Large intestine (tissue), 3 donors: Measurements from ENCODE around the gene RPL7A. TPM values are rescaled to one million over a fixed set of nuclear protein-coding genes. Genes with fewer than 3 reads are reported as not detected.
"Not testable (repeated sequence)": the region's sequence is repeated elsewhere in the genome, so short reads cannot be mapped to it uniquely, and the experiment has no call there.

Source experiments
- DNase-seq, 2 donors: peaks; one replicate each; pipeline versions ENCODE4 v3.0.0 to v3.0.0-alpha.2; 2013
- H3K27ac ChIP-seq: one replicate; pipeline ENCODE4 v1.5.1; 2013; ENCODE audit warnings: low read length
- H3K27me3 ChIP-seq: 2 replicates; pipeline ENCODE4 v1.6.1; 2013; ENCODE audit warnings: low read length; ENCODE audit not compliant: control insufficient read depth, insufficient read depth
- H3K36me3 ChIP-seq: 2 replicates; pipeline ENCODE4 v1.6.1; 2013; ENCODE audit warnings: low read length; ENCODE audit not compliant: control insufficient read depth, insufficient read depth
- H3K4me1 ChIP-seq: one replicate; pipeline ENCODE4 v1.6.1; 2013; ENCODE audit warnings: low read length; ENCODE audit not compliant: control insufficient read depth, insufficient read depth
- H3K4me3 ChIP-seq: one replicate; pipeline ENCODE4 v1.5.1; 2013; ENCODE audit warnings: low read length
- H3K9me3 ChIP-seq: one replicate; pipeline ENCODE4 v1.6.1; 2013; ENCODE audit warnings: mild to moderate bottlenecking, low read depth, low read length, moderate library complexity; ENCODE audit not compliant: control insufficient read depth
- WGBS: methylation state at CpG from one replicate; pipeline ENCODE4 v1.1.5; 2013; ENCODE audit warnings: low lambda C conversion rate; ENCODE audit not compliant: insufficient coverage; 5-methylcytosine and 5-hydroxymethylcytosine counted together
- polyA plus RNA-seq: library from polyadenylated mRNA; unstranded; fragments of 120-200 nt; gene quantifications from one replicate; pipeline ENCODE4 v1.2.1, GENCODE V29; 2013

RPL7A gene
- polyA plus RNA-seq, 1 donor = 2,688 TPM

DNA sequence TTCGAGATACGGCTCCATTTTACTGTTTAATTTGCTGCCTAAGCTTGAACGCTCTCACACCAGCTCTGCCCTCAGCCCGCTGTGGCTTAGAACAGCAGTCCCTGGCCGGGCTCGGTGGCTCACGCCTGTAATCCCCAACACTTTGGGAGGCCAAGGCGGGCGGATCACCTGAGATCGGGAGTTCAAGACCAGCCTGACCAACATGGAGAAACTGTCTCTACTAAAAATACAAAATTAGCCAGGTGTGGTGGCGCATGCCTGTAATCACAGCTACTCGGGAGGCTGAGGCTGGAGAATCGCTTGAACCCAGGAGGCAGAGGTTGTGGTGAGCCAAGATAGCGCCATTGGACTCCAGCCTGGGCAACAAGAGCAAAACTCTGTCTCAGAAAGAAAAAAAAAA is 29.3 kb downstream of the RPL7A start:
- H3K27me3 ChIP-seq, H3K9me3 ChIP-seq, H3K4me3 ChIP-seq, DNase-seq, H3K27ac ChIP-seq: not testable (repeated sequence)
- H3K36me3 ChIP-seq = peaks cover 17% of the 10 kb centered on the region
- peaks cover 18% of the 10 kb centered on the region for H3K4me1 ChIP-seq
- WGBS = 100% methylated on average over 1 of the region's 14 CpGs

DNA sequence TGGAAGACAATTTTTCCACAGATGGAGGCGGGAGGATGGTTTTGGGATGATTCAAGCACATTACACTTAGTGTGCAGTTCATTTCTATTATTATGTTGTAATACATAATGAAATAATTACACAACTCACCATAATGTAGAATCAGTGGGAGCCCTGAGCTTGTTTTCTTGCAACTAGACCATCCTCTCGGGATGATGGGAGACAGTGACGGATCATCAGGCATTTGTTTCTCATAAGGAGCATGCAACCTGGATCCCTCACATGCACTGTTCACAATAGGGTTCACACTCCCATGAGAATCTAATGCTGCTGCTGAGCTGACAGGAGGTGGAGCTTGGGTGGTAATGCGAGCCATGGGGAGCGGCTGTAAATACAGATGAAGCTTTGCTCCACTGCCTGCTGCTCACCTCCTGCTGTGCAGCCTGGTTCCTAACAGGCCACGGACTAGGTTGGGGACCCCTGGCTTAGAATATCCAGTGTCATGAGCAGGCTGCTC is 29.8 kb downstream of the RPL7A start:
- WGBS = no CpG with 5 or more reads among the region's 6 CpGs
- Histone ChIP-seq H3K27me3 (no peaks in the 10 kb centered on the region), H3K27ac (no peak overlapping the region), H3K4me3 (no peak overlapping the region), H3K9me3 (peaks cover 8% of the 10 kb centered on the region), H3K36me3 (peaks cover 12% of the 10 kb centered on the region), H3K4me1 (peaks cover 13% of the 10 kb centered on the region)
- DNase-seq = no peak

DNA sequence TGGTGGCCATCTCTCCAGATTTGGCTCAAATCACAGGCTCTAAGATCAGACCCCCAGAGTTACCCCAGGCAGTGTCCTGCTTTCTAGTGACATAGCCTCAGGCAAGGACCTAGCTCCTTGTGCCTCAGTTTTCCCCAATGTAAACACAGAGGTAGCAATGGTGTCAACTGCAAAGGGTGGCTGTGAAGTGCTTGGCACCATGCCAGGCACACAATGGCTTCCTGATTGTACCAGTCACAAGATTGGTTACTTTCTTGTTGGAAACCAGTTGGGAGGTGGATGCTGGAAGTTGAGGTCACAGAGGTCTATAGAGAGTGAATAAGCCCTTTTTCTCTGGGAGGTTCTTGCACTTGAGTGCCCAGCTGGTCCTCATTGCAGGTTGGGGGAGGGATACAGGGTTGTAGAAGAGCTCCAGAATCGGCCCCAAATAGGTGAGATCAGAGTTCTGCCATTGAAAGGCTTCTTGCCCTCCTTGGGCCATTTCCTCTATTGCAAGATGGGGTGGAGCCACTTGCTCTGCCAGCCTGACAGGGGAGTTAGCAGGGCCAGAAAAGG is 30.5 kb downstream of the RPL7A start:
- no CpG with 5 or more reads among the region's 1 CpG for WGBS
- no peaks in the 10 kb centered on the region for H3K27me3 ChIP-seq

DNA sequence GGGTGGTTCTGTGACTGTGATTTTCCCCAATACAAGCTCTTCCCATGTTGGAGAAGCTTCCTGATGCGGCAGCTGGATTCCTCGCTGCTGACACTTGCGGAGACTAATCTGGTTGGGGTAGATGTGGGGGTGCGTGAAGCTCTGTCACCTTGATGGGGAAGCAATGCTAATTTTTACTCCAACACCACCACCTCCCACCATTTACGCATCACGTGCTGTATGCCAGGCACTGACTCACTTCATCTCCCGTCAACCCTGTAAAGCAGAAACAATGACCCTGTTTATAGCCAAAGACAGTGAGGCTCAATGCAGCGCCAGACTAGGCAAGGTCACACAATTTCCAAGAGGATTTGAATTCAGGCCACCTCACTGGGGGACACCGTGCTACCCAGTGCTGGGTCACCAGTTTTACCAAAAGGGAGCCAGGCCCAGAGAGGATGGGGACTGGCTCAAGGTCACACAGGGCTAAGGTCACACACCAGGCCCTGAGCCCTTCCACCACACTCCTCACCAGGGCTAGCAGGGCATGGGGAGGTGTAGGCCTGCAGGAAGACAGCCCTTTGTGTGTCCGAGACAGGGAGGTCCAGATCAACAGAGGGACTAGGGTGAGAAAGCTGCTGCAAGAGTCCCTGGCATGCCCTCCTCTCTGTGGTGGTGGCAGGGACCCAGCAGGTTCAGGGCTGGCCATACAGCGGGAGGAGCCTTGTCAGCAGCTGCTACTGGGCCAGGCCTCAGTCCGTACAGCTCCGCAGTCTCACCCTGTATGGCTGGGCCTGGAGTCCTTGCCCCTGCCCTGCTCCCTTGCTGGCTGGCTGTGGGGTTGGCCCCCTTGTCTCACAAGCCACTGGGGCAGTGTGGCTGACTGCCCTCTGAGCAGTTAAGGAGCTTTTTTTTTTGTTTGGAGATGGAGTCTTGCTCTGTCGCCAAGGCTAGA is 31.4 kb downstream of the RPL7A start:
- Histone ChIP-seq H3K27me3 (no peaks in the 10 kb centered on the region), H3K4me3 (no peak overlapping the region), H3K4me1 (peaks cover 3% of the 10 kb centered on the region), H3K36me3 (no peaks in the 10 kb centered on the region), H3K27ac (no peak overlapping the region), H3K9me3 (peaks cover 16% of the 10 kb centered on the region)
- WGBS = no CpG with 5 or more reads among the region's 14 CpGs
- no peak for DNase-seq

More for the DNA sequence above, 30.5 kb downstream of the RPL7A start:
- Histone ChIP-seq H3K36me3 (peaks cover 5% of the 10 kb centered on the region), H3K27ac (no peak overlapping the region), H3K4me1 (peaks cover 7% of the 10 kb centered on the region), H3K4me3 (no peak overlapping the region), H3K9me3 (peaks cover 15% of the 10 kb centered on the region)
- no peak for DNase-seq

DNA sequence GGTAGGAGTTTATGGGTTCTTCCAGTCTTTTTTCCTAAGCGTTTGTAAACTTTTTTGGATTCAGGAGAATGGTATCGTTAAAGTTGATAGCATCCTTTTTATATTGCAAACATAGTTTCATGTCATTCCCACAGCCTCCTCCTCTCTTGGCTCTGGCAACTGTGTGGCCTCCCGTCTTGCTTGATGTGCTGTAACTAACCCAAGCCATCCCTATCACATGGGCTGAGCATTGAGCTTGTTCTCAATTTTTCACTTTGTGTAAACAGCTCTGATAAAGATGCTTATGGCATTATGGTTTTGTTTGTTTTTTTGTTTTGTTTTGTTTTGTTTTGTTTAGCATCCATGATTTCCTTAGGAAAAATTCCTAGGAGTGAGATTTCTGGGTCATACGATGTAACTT is 32.7 kb downstream of the RPL7A start:
- no peak for DNase-seq
- H3K27ac ChIP-seq = no peak overlapping the region
- no peak overlapping the region for H3K4me3 ChIP-seq
- H3K27me3 ChIP-seq = no peaks in the 10 kb centered on the region
- no peaks in the 10 kb centered on the region for H3K36me3 ChIP-seq
- 80% methylated on average over 1 of the region's 4 CpGs for WGBS
- H3K9me3 ChIP-seq = peaks cover 16% of the 10 kb centered on the region
- H3K4me1 ChIP-seq = peaks cover 3% of the 10 kb centered on the region

DNA sequence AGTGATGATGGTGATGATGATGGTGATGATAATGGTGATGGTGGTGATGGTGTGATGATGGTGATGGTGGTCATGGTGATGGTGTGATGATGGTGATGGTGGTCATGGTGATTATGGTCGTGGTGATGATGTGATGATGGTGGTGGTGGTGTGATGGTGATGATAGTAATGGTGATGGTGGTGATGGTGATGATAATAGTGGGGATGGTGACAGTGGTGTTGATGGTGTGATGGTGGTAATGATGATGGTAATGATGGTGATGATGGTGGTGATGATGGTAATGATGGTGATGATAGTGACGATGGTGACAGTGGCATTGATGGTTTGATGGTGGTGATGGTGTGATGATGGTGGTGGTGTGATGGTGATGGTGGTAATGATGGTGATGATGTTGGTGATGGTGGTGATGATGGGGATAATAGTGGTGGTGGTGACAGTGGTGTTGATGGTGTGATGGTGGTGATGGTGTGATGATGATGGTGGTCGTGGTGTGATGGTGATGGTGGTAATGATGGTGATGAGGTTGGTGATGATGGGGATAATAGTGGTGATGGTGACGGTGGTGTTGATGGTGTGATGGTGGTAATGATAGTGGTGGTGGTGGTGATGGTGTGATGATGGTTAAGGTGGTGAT is 34.6 kb downstream of the RPL7A start:
- H3K27ac ChIP-seq = no peak overlapping the region
- no peaks in the 10 kb centered on the region for H3K36me3 ChIP-seq
- H3K4me3 ChIP-seq = no peak overlapping the region
- no peaks in the 10 kb centered on the region for H3K27me3 ChIP-seq
- WGBS = 92% methylated on average over 2 of the region's 4 CpGs
- H3K4me1 ChIP-seq = no peaks in the 10 kb centered on the region
- H3K9me3 ChIP-seq = peaks cover 16% of the 10 kb centered on the region
- no peak for DNase-seq

DNA sequence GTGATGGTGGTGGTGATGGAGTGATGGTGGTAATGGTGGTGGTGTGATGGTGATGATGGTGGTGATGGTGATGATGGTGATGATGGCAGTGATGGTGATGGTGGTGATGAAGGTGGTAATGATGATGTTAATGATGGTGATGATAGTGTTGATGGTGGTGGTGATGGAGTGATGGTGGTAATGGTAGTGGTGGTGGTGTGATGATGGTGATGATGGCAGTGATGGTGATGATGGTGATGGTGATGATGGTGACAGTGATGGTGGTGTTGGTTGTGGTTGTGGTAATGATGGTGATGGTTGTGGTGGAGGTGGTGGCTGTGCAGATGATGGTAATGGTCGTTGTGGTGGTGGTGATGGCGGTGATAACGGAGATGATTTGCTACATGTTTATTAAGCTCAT is 35.4 kb downstream of the RPL7A start:
- H3K4me1 ChIP-seq = no peaks in the 10 kb centered on the region
- H3K27ac ChIP-seq = no peak overlapping the region
- no peaks in the 10 kb centered on the region for H3K27me3 ChIP-seq
- no peak for DNase-seq
- no peaks in the 10 kb centered on the region for H3K36me3 ChIP-seq
- H3K4me3 ChIP-seq = no peak overlapping the region
- WGBS = no CpG with 5 or more reads among the region's 3 CpGs
- H3K9me3 ChIP-seq = peaks cover 13% of the 10 kb centered on the region

DNA sequence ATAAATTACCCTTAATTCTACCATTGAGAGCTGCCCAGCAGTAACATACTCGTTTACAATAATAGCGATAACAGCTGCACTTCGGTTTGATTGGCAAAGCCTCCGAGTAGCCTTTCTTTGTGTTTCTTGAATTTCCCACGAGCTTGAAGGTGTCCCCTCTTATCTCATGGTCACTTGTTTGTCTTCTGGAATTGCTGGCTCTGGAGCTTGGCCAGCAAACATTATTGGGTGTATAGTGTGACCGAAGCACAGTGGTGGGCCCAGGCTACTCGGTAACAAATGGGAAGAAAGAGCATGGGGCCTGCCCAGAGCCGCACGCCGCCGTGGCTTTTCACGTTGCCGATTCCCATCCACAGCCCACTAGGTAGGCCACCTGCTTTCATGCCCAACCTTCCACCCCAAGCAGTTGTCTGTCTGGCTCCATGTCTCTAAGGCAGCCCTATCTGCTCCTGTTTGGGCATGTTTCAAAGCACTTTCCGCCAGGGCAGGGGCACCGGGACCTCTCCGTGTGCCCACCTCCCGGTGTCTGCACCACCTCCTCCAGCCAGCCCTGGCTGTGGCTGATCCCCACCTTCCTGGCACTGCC is 36.8 kb downstream of the RPL7A start:
- no CpG with 5 or more reads among the region's 17 CpGs for WGBS
- H3K4me1 ChIP-seq = no peaks in the 10 kb centered on the region
- no peaks in the 10 kb centered on the region for H3K27me3 ChIP-seq
- H3K36me3 ChIP-seq = no peaks in the 10 kb centered on the region
- H3K27ac ChIP-seq = no peak overlapping the region
- no peak for DNase-seq
- H3K9me3 ChIP-seq = peaks cover 13% of the 10 kb centered on the region
- H3K4me3 ChIP-seq = no peak overlapping the region

DNA sequence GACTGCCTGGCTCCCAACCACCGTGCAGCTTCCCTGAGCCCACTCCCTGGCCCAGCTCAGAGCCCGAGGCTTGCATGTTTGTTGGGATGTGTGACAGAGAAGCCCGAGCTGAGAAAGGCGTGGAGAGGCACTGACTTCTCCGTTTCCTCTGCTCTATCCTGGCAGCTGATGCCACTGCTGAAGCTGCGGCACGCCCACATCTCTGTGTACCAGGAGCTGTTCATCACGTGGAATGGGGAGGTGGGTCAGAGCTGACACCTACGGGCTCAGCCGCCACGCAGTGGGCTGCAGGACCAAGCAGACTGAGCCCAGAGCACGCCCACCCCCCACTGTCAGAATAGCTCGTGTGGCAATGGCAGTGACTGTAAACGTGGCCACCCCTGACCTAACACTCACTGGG is 37.4 kb downstream of the RPL7A start:
- Histone ChIP-seq H3K27ac (no peak overlapping the region), H3K36me3 (no peaks in the 10 kb centered on the region), H3K4me3 (no peak overlapping the region), H3K27me3 (no peaks in the 10 kb centered on the region), H3K9me3 (peaks cover 13% of the 10 kb centered on the region), H3K4me1 (no peaks in the 10 kb centered on the region)
- WGBS = no CpG with 5 or more reads among the region's 14 CpGs
- no peak for DNase-seq

DNA sequence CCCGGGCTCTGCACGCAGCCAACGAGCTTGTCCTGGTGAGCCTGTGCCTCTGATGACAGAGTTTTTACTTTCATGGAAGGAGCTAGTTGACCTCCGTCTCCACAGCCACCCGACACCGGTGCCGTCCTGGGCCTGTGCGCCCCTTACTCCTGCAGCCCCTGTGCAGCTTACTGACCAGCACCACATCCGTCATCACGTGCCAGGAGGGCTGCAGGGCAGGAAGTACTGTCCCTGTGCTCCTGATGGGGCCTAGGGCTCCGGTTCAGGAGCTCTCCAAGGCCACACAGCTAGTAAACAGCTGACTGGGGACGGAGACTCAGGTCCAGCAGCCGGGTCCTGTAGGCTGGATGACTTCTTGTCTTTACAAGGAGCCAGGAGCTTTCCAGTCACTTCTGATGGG is 38.3 kb downstream of the RPL7A start:
- Histone ChIP-seq H3K36me3 (no peaks in the 10 kb centered on the region), H3K9me3 (peaks cover 13% of the 10 kb centered on the region), H3K4me1 (no peaks in the 10 kb centered on the region), H3K4me3 (no peak overlapping the region), H3K27ac (no peak overlapping the region), H3K27me3 (no peaks in the 10 kb centered on the region)
- no CpG with 5 or more reads among the region's 13 CpGs for WGBS
- no peak for DNase-seq
